SJCRH30 (cell line): ENCODE data around the gene COL6A5. TPM values are rescaled to one million over a fixed set of nuclear protein-coding genes. Genes with fewer than 3 reads are reported as not detected.
A peak's percentile ranks its signal among the peaks of the same experiment; 100 is the strongest.

ENCODE experiments used
- DNase-seq, 2 experiments: peaks; one replicate each; pipeline ENCODE4 v3.0.0-alpha.2; 2015 to 2020
- H3K27ac ChIP-seq: fragments of 250-450 bp; sonication (Bioruptor Pico); 2 replicates; pipeline ENCODE4 v1.5.1; 2020; ENCODE audit warnings: mild to moderate bottlenecking, moderate library complexity
- H3K27me3 ChIP-seq: fragments of 250-450 bp; sonication (Bioruptor Pico); 2 replicates; pipeline ENCODE4 v1.5.1; 2020; ENCODE audit warnings: mild to moderate bottlenecking, moderate library complexity
- H3K36me3 ChIP-seq: fragments of 250-450 bp; sonication (Bioruptor Pico); 2 replicates; pipeline ENCODE4 v1.5.1; 2020; ENCODE audit warnings: mild to moderate bottlenecking, moderate library complexity
- H3K4me1 ChIP-seq: fragments of 250-450 bp; sonication (Bioruptor Pico); 2 replicates; pipeline ENCODE4 v1.5.1; 2020; ENCODE audit warnings: mild to moderate bottlenecking, moderate library complexity
- H3K4me3 ChIP-seq: fragments of 250-450 bp; sonication (Bioruptor Pico); 2 replicates; pipeline ENCODE4 v1.5.1; 2020; ENCODE audit warnings: mild to moderate bottlenecking, moderate library complexity
- H3K9me3 ChIP-seq: fragments of 250-450 bp; sonication (Bioruptor Pico); replicated peaks from 2 replicates; pipeline ENCODE4 v1.5.1; 2020; ENCODE audit warnings: mild to moderate bottlenecking, moderate library complexity
- total RNA-seq: library from RNA; depleted of rRNA; stranded (reverse); fragments of >200 nt; shearing (Covaris generic); gene quantifications from 2 replicates; pipeline ENCODE4 v1.2.3, GENCODE V29; 2014

COL6A5 gene
- total RNA-seq, 1 experiment from 2014 or later, result not detected

DNA sequence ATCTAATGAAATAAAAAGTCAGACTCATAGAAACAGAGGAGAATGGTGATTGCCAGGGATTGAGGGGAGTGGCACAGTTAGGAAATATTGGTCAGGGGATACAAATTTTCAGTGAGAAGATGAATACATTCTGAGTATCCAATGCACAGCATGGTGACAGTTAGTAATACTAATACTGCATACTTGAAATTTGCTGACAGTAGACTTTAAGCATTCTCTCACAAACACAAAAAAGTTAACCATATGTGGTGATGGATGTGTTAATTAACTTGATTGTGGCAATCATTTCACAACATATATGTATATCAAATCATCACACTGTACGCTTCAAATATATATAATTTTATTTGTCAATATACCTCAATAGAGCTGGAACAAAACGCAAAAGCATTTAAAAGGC lies 162.3 kb downstream of the COL6A5 start:
- H3K9me3 ChIP-seq, result no peaks in the 10 kb centered on the region
- H3K27ac ChIP-seq, result no peak overlapping the region
- peaks cover 26% of the 10 kb centered on the region for H3K4me1 ChIP-seq
- H3K36me3 ChIP-seq, result no peaks in the 10 kb centered on the region
- no peak for DNase-seq
- H3K4me3 ChIP-seq, result no peak overlapping the region
- no peaks in the 10 kb centered on the region for H3K27me3 ChIP-seq

DNA sequence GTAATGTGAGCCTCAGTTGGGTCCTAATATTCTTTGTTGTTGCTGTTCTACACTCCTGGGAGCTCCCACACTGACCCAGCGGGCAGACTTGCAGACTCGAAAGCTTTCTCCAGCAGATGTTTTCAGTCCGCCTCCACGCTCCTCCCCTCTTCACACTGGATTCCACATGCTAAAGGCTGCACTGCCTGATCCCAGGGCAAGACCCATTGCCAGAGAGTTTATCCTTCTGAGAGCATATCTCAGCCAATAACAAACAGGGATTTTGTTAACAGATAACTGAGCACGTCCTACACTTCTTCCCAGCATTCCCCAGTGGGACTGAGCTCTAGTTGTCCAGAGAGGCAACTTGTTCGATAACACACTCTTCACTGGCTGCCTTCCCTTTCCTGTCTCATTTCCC lies 163.5 kb downstream of the COL6A5 start:
- Histone ChIP-seq H3K27me3 (no peaks in the 10 kb centered on the region), H3K4me1 (peaks cover 22% of the 10 kb centered on the region), H3K4me3 (no peak overlapping the region), H3K36me3 (no peaks in the 10 kb centered on the region), H3K9me3 (no peaks in the 10 kb centered on the region), H3K27ac (no peak overlapping the region)
- DNase-seq, result no peak

DNA sequence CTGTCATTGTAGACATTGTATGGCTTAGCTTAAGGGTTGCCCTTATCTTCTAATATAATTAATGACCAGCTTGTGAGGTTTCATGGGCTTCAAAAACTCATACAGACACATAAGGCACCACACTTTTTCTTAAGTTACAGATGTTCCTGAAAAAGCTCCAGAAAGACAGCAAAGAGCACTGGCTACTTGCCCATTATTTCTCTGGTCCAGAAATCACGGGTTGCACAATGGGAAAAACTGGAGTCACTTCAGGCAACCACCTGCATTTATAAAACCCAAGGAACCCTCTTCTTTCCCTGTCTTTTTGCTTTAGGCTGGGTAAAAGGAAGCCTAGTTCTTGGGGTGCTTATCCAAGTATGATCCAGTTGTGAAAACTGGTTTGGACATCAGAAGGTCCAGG lies 169.2 kb downstream of the COL6A5 start:
- no peak for DNase-seq
- Histone ChIP-seq H3K36me3 (no peaks in the 10 kb centered on the region), H3K4me3 (no peak overlapping the region), H3K27ac (no peak overlapping the region), H3K4me1 (no peaks in the 10 kb centered on the region), H3K9me3 (no peaks in the 10 kb centered on the region), H3K27me3 (peaks cover 6% of the 10 kb centered on the region; the same call in 1 of the 2 replicates)

- no peaks in the 10 kb centered on the region for H3K4me1 ChIP-seq
- no peak overlapping the region for H3K4me3 ChIP-seq
- H3K27me3 ChIP-seq, result peaks cover 7% of the 10 kb centered on the region; the same call in 1 of the 2 replicates
- no peak for DNase-seq
- H3K36me3 ChIP-seq, result no peaks in the 10 kb centered on the region
- no peaks in the 10 kb centered on the region for H3K9me3 ChIP-seq
- H3K27ac ChIP-seq, result no peak overlapping the region
Observed at GRCh38 chr3:130515755-130516154, 170.3 kb downstream of the COL6A5 start.

DNA sequence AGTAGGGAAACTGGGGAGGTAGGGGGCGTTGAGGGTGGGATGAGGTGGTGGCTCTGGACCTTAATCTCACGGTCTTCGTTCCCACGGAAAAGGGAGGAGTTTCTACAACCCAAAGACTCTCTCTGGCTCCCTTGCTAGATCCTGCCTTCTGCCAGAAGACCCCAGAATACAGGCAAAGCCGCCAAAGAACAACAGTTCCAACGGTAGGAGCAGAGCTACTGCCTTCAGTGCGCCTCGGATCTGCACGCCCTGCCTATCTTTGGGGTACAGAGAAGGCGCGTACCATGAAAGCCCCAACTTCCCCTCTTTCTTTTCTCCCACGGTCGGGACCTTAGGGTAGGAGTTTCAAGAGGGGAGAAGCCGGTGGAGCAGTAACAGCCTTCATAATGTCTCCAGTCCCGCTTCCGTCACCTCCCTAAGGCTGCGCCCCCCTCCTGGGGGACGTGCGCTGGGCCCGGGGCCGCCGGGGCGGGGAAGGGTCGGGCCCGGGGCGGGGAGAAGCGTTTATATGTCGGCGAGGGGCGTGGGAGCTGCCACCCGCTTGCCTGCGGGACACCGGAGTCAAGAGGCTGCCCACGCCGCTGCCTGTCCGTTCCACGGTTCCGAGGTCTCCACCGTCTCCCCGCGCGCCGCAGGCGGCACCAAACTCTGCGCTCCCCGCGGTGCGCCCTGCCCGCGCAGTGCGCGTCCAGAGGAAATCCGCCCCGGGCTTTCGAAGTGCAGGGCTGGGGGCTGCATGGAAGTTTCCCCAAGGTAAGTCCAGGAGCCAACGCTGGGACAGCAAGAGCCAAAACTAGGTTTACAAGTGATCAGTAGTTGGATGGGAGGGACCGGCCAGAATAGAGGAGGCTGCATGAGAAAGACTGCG lies 171.4 kb downstream of the COL6A5 start, which contains the start of gene COL6A6:
Gene COL6A6, plus strand, starts transcription at position 533 of the 868 bp plus-strand sequence. CDS start 43,188 bp downstream, outside the sequence.
- DNase-seq, result no peak
- H3K4me3 ChIP-seq, result no peak within 1 kb of the TSS
- H3K27me3 ChIP-seq, result peaks cover 7% of the 10 kb centered on the region; the same call in 1 of the 2 replicates
- H3K9me3 ChIP-seq, result no peaks in the 10 kb centered on the region
- no peak within 1 kb of the TSS for H3K27ac ChIP-seq
- H3K36me3 ChIP-seq, result no peaks in the 10 kb centered on the region
- H3K4me1 ChIP-seq, result no peaks in the 10 kb centered on the region

DNA sequence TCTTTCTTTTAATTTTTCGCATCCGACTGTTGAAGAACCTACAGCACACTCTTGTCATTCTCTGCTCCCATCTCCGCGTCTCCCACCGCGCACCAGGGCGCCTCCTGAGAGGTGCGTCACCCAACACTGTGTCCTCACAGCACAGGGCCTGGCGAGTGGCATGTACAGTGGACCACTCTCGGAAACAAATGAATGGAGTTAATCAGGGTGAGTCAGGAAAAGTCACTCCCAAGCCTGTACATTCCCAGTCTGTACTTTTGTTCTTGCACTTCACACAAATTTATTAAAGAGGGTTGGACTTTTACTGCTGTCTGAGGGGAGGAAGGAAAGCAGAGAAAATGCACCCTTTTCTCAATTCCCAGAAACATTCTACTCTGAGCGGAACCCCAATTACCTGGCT lies 172.1 kb downstream of the COL6A5 start:
- no peak for DNase-seq
- Histone ChIP-seq H3K27ac (no peak overlapping the region), H3K27me3 (peaks cover 7% of the 10 kb centered on the region; the same call in 1 of the 2 replicates), H3K9me3 (no peaks in the 10 kb centered on the region), H3K36me3 (no peaks in the 10 kb centered on the region), H3K4me3 (no peak overlapping the region), H3K4me1 (no peaks in the 10 kb centered on the region)

GRCh38 chr3:130519754-130520153 lies 174.3 kb downstream of the COL6A5 start:
- Histone ChIP-seq H3K9me3 (no peaks in the 10 kb centered on the region), H3K27me3 (peaks cover 10% of the 10 kb centered on the region; the same call in 1 of the 2 replicates), H3K4me3 (no peak overlapping the region), H3K4me1 (no peaks in the 10 kb centered on the region), H3K27ac (no peak overlapping the region), H3K36me3 (no peaks in the 10 kb centered on the region)
- DNase-seq, result no peak

DNA sequence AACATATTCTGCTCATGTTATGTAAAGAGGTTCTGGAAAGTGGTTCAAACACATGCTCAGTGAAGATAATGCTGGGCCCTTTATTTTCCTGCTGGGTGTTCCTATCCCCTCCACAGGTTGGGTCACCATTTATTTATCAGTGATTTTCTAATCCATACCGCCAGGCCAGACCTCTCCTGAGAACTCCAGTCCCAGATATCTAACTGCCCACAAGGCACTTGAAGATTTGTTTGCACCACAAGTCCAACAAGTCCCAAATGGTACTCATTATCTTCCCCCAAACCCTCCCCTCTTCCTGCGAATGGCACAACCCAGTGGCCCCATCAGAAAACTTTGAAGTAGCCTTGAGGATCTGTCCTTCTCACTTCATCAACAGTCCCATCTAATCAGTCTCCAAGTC lies 176.9 kb downstream of the COL6A5 start:
- H3K4me1 ChIP-seq, result no peaks in the 10 kb centered on the region
- no peak overlapping the region for H3K4me3 ChIP-seq
- no peaks in the 10 kb centered on the region for H3K36me3 ChIP-seq
- no peak overlapping the region for H3K27ac ChIP-seq
- H3K9me3 ChIP-seq, result no peaks in the 10 kb centered on the region
- DNase-seq, result no peak
- peaks cover 10% of the 10 kb centered on the region; the same call in 1 of the 2 replicates for H3K27me3 ChIP-seq

DNA sequence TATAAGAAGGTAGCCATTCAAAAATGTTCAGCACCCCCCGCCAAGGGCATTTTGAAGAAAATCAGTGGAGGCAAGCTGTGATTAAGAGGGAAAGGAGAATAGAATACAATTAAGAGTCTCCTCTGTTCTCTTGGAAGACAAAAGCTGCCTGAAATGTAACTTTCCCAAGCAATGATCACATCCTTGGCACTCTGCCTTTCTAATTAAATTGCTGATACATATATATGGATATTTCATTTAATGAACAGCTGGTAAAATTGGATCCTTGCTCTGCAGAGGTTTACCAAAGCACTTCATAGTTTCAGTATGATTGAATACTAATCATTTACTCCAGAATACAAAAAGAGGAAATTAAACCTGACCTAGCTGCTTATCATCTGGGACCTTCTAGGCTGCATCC lies 182.0 kb downstream of the COL6A5 start:
- H3K27me3 ChIP-seq, result 0 out of 2 replicates have a peak, but pooled peaks cover 4% of the 10 kb centered on the region
- H3K36me3 ChIP-seq, result no peaks in the 10 kb centered on the region
- H3K4me1 ChIP-seq, result no peaks in the 10 kb centered on the region
- no peak overlapping the region for H3K27ac ChIP-seq
- DNase-seq, result no peak
- no peak overlapping the region for H3K4me3 ChIP-seq
- H3K9me3 ChIP-seq, result no peaks in the 10 kb centered on the region

DNA sequence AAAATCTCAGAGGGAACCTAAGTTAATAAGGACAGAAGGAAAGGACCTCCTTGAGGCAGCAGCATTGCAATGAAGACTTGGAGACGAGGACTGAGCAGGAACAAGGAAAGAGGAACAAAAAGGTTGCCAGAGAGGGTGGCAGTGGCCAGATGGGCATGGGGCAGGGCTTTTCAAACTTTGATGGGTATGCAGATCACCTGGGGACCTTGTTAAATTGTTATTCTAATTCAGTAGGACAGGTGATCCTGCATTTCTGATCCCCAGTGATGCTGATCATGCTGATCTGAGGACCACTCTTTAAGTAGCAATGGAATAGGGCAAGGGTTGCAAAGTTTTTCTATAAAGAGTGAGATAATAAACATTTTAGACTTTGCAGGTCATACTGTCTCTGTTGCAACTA lies 182.6 kb downstream of the COL6A5 start:
- H3K27ac ChIP-seq, result no peak overlapping the region
- no peak overlapping the region for H3K4me3 ChIP-seq
- 0 out of 2 replicates have a peak, but pooled peaks cover 4% of the 10 kb centered on the region for H3K27me3 ChIP-seq
- H3K36me3 ChIP-seq, result no peaks in the 10 kb centered on the region
- DNase-seq, result no peak
- H3K4me1 ChIP-seq, result no peaks in the 10 kb centered on the region
- H3K9me3 ChIP-seq, result no peaks in the 10 kb centered on the region

DNA sequence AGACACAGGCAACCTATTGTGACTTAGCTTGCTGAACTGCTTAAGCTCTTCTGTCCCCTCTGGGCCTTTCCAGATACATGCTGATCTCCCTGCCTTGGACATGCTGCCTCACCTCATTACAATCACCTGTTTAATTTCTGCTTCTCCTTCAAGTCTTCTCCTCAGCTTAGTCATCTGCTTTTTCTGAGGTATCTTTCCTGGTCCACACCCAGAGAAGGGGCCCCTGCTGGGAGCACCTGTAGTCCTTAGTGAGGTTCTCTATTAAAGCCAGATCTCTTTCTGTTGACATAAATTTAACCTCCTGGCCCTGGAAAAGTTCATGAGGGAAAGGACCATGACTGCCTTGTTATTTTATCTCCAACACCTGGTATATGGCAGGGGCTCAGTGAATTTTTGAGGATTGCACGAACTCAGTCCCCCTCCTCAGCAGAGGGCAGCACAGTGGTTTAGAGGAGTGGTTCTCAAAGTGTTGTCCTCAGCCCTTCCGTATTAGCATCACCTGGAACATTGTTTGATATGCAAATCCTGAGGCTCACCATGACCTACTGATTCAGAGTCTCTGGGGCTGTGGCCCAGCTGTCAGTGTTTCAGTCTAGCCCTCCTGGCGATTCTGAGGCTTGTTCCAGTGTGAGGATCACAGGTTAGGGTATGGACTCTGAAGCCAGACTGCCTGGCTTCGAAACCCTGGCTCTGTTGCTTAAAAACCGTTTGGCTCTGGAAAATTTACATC lies 184.2 kb downstream of the COL6A5 start:
- Histone ChIP-seq H3K27me3 (no peaks in the 10 kb centered on the region), H3K36me3 (no peaks in the 10 kb centered on the region), H3K4me3 (no peak overlapping the region), H3K27ac (no peak overlapping the region), H3K9me3 (no peaks in the 10 kb centered on the region), H3K4me1 (no peaks in the 10 kb centered on the region)
- peak in 1 of 2 experiments; percentile 24 for DNase-seq

- DNase-seq, result no peak
- Histone ChIP-seq H3K36me3 (no peaks in the 10 kb centered on the region), H3K27me3 (no peaks in the 10 kb centered on the region), H3K9me3 (no peaks in the 10 kb centered on the region), H3K4me1 (no peaks in the 10 kb centered on the region), H3K4me3 (no peak overlapping the region), H3K27ac (no peak overlapping the region)
Observed at GRCh38 chr3:130533247-130533646, 187.8 kb downstream of the COL6A5 start.
